K562 (cell line): Measurements from ENCODE around the gene TMIGD3. TPM values are rescaled to one million over a fixed set of nuclear protein-coding genes. Genes with fewer than 3 reads are reported as not detected.

Experiments
- CBFA2T2 ChIP-seq: fragments of 450-650 bp; conservative IDR thresholded peaks from 2 replicates; pipeline ENCODE4 v1.6.1; 2017; ENCODE audit warnings: mild to moderate bottlenecking
- CBFA2T3 ChIP-seq: fragments of 450-650 bp; IDR thresholded peaks from 2 replicates; pipeline ENCODE4 v1.6.1; 2017
- CEBPG ChIP-seq, 3 experiments: fragments of 200-800 bp in 1 of 3; sonication (Bioruptor generic) in 1 of 3; sonication (generic) in 1 of 3; formaldehyde crosslinking in 1 of 3; IDR thresholded peaks in 2 of 3; conservative IDR thresholded peaks in 1 of 3; 2 replicates each; pipeline versions ENCODE4 v1.6.1 to v1.8.0; 2016 to 2022; ENCODE audit warnings: missing compliant biosample characterization in 2 of 3, missing genetic modification characterization in 2 of 3, mild to moderate bottlenecking in 1 of 3, missing genetic modification reagents in 1 of 3
- CREB1 ChIP-seq, 2 experiments: sonication (generic) in 1 of 2; formaldehyde crosslinking in 1 of 2; IDR thresholded peaks; 2 replicates each; pipeline versions ENCODE4 v1.6.1 to v1.8.0; 2012 to 2022; ENCODE audit warnings: inconsistent platforms in 1 of 2, mild to moderate bottlenecking in 1 of 2, missing genetic modification reagents in 1 of 2, moderate library complexity in 1 of 2
- FOSL1 ChIP-seq: fragments of 200-800 bp; sonication (Bioruptor generic); conservative IDR thresholded peaks from 2 replicates; pipeline ENCODE4 v1.6.1; 2016; ENCODE audit warnings: missing genetic modification characterization, missing compliant biosample characterization
- FOXK1 ChIP-seq: sonication (generic); formaldehyde crosslinking; IDR thresholded peaks from 2 replicates; pipeline ENCODE4 v1.8.0; 2022; ENCODE audit warnings: missing genetic modification reagents, mild to moderate bottlenecking, borderline replicate concordance
- JUND ChIP-seq, 2 experiments: IDR thresholded peaks; 2 replicates in 1 of 2; 3 replicates in 1 of 2; pipeline ENCODE4 v1.6.1; 2011; ENCODE audit warnings: borderline replicate concordance in 2 of 2, low read depth in 2 of 2, low read length in 2 of 2, improper control_type of control experiment in 1 of 2, missing biosample characterization in 1 of 2, missing genetic modification characterization in 1 of 2, missing genetic modification reagents in 1 of 2
- KLF6 ChIP-seq: fragments of 250-450 bp; sonication (Bioruptor Pico); IDR thresholded peaks from 2 replicates; pipeline ENCODE4 v1.4.0; 2020; ENCODE audit warnings: mild to moderate bottlenecking, moderate library complexity, borderline replicate concordance
- NBN ChIP-seq: fragments of 450-650 bp; IDR thresholded peaks from 2 replicates; pipeline ENCODE4 v1.6.1; 2016; ENCODE audit warnings: low read depth, mild to moderate bottlenecking
- RAD21 ChIP-seq, 2 experiments: fragments of 250-450 bp in 1 of 2; fragments of 450-650 bp in 1 of 2; sonication (Bioruptor Pico) in 1 of 2; formaldehyde crosslinking in 1 of 2; IDR thresholded peaks in 1 of 2; conservative IDR thresholded peaks in 1 of 2; 2 replicates each; pipeline versions ENCODE4 v1.4.0 to v1.8.0; 2020 to 2022; ENCODE audit warnings: mild to moderate bottlenecking in 2 of 2, moderate library complexity in 1 of 2
- SRF ChIP-seq, 2 experiments: fragments of 250-450, 450-650 bp in 1 of 2; sonication (Bioruptor Pico) in 1 of 2; sonication (generic) in 1 of 2; formaldehyde crosslinking; IDR thresholded peaks; 2 replicates each; pipeline versions ENCODE4 v1.5.0 to v1.5.1; 2020 to 2022; ENCODE audit warnings: mild to moderate bottlenecking in 1 of 2, missing genetic modification reagents in 1 of 2
- TRIM24 ChIP-seq, 2 experiments: fragments of 450-650 bp; IDR thresholded peaks; 2 replicates each; pipeline ENCODE4 v1.6.1; 2016
- ZBTB40 ChIP-seq, 2 experiments: fragments of 450-650 bp in 1 of 2; sonication (generic) in 1 of 2; formaldehyde crosslinking in 1 of 2; IDR thresholded peaks; 2 replicates each; pipeline versions ENCODE4 v1.7.1 to v1.9.0; 2016 to 2022; ENCODE audit warnings: inconsistent platforms in 1 of 2, mild to moderate bottlenecking in 1 of 2, missing genetic modification reagents in 1 of 2
- ZNF280B ChIP-seq: fragments of 250-450 bp; sonication (Bioruptor Pico); IDR thresholded peaks from 2 replicates; pipeline ENCODE4 v1.5.1; 2021; ENCODE audit warnings: mild to moderate bottlenecking
- polyA plus RNA-seq, 8 experiments: library from polyadenylated mRNA; depleted of rRNA in 4 of 8; stranded (reverse) in 5 of 8; unstranded in 3 of 8; fragments of >200 nt; fragmentation: Nextera tagmentation in 2 of 8; fragmentation: Illumina TruSeq in 1 of 8; extraction: Ambion mirVana in 2 of 8; extraction: Trizol in 1 of 8; gene quantifications; 2 replicates each; pipeline versions ENCODE4 v1.2.1 to v1.2.3, GENCODE V29; 2011 to 2014; ENCODE audit warnings: inconsistent platforms in 1 of 8, missing spikeins in 1 of 8
- total RNA-seq, 7 experiments: library from RNA; depleted of rRNA in 6 of 7; stranded (reverse); fragments of >200 nt in 6 of 7; fragmentation: Illumina TruSeq in 2 of 7; extraction: Trizol in 2 of 7; gene quantifications; 2 replicates each; pipeline versions ENCODE4 v1.2.1 to v1.2.3, GENCODE V29; 2011 to 2021; ENCODE audit warnings: low replicate concordance in 1 of 7

Gene TMIGD3
- total and polyA plus RNA-seq, 9 of the 15 experiments (the other 6 are each of a cell fraction or from before 2014, with no cell fraction given): 0.11 to 0.13 (median 0.11) TPM; not detected in 6

- TF ChIP-seq FOXK1 (CRISPR knock-in tag): no peak
- peak; percentile 46; the same call in 1 of the 2 replicates for TF ChIP-seq ZBTB40 (IDR thresholded peaks at IDR 0.05)
- TF ChIP-seq ZBTB40 (CRISPR knock-in tag; IDR thresholded peaks at IDR 0.05): no peak
- peak; percentile 31; the same call in 1 of the 2 replicates for TF ChIP-seq NBN
- TF ChIP-seq CBFA2T3: peak; percentile 81
- peak; percentile 48 for TF ChIP-seq CBFA2T2
- TF ChIP-seq CEBPG (CRISPR knock-in tag; IDR thresholded peaks at IDR 0.05): no peak
- peak in 1 of 2 experiments; percentile 71; a peak in 1 of 4 replicates for TF ChIP-seq CEBPG (tag; conservative IDR thresholded peaks at IDR 0.05 in 1 of 2, IDR thresholded peaks at IDR 0.05 in 1 of 2)
- no peak for TF ChIP-seq SRF (CRISPR knock-in tag; IDR thresholded peaks at IDR 0.05)
- TF ChIP-seq JUND (IDR thresholded peaks at IDR 0.05; ENCODE audit: borderline replicate concordance, low read depth, low read length): no peak
- TF ChIP-seq JUND (tag; IDR thresholded peaks at IDR 0.05; ENCODE audit: borderline replicate concordance, low read depth, low read length): 0 out of 3 replicates have a peak, but pooled peaks have one; percentile 22
- no peak for TF ChIP-seq KLF6 (CRISPR knock-in tag)
- 0 out of 2 replicates have a peak, but pooled peaks have one; percentile 16 for TF ChIP-seq FOSL1 (tag)
- no peak for TF ChIP-seq CREB1 (IDR thresholded peaks at IDR 0.05)
- no peak for TF ChIP-seq CREB1 (CRISPR knock-in tag; IDR thresholded peaks at IDR 0.05)
- no peak for TF ChIP-seq ZNF280B (CRISPR knock-in tag)
- TF ChIP-seq RAD21 (CRISPR knock-in tag; conservative IDR thresholded peaks at IDR 0.05 in 1 of 2, IDR thresholded peaks at IDR 0.05 in 1 of 2): no peak
- peak; percentile 21 to 31; a peak in 2 of 4 replicates for TF ChIP-seq TRIM24 (IDR thresholded peaks at IDR 0.05)
These were observed 63.7 kb downstream of the TMIGD3 start (continued) for GRCh38 chr1:111439461-111440351.
